Hematopoietic multipotent progenitor cell treated with erythropoietin and hydrocortisone succinate and interleukin-3 and kit ligand, for 8 days (in vitro differentiated cells): ENCODE results near the gene RITA1.

Experiments used
- DNase-seq: peaks from one replicate; pipeline ENCODE4 v3.0.0-alpha.2; 2015

The RITA1 gene

GRCh38 chr12:113180333-113180732, 5.2 kb upstream of the RITA1 start:
- DNase-seq = no peak

- DNase-seq = no peak
Measured at GRCh38 chr12:113181975-113182374, 3.5 kb upstream of the RITA1 start.

DNA sequence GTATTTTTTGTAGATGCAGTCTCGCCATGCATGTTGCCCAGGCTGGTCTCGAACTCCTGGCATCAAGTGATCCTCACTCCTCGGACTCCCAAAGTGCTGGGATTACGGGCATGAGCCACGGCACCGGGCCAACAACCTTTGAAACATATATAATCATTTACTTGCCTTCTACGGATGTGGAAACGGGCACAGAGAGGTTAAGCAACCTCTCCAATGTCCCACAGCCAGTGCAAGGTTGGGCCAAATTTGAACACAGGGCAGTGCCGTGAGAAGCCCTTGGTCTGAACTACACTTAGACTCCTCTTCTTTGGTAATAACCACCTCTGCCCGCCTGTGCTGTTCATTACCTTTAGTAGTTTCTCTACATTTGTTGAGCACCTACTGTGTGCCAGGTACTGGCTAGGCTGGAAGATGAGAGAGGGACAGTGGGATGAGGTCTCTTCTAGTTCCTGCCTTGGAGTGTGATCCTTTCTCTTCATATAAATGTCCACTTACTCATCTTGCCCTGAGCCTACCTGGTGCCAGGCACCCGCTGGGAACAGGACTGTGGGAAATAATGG, 2.4 kb upstream of the RITA1 start:
- no peak for DNase-seq

- no peak for DNase-seq
Measured at GRCh38 chr12:113184098-113184899, 1.2 kb upstream of the RITA1 start.

DNA sequence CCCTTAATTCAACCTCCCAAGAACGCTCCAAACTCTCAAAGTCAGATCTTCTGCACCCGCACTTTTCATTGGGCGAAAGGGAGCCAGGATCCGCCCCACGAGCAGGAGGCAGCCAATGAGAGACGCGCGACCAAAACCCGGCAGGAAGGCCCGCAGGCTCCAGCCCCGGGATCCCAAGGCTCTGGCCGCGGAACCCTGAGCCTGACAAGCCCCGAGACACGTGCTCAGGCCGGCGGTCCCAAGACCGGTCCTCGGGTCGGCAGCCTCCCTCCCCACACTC, 681 bp upstream of the RITA1 start:
- peak; percentile 94 for DNase-seq

DNA sequence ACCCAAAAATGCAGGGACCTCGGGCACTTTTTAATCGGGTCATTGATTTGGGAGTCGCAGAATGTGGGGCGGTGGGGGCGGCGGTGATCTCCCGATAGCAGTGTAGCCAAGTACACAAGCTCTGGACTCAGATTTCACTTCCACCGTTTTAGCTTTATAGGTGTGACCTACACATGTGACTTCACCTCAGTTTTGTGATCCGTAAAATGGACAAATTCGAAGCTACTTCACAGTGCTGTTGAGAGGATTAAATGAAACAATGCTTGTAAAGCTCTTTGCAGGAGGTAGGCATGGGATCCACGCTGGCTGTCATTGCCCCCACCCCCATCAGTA, 478 bp downstream of the RITA1 start:
- peak; percentile 57 for DNase-seq

GRCh38 chr12:113186666-113187325, 1.3 kb downstream of the RITA1 start:
- no peak for DNase-seq

GRCh38 chr12:113189361-113189760, 3.8 kb downstream of the RITA1 start:
- DNase-seq = no peak

- DNase-seq = peak; percentile 95
Measured at GRCh38 chr12:113190761-113191160, 5.2 kb downstream of the RITA1 start.

DNA sequence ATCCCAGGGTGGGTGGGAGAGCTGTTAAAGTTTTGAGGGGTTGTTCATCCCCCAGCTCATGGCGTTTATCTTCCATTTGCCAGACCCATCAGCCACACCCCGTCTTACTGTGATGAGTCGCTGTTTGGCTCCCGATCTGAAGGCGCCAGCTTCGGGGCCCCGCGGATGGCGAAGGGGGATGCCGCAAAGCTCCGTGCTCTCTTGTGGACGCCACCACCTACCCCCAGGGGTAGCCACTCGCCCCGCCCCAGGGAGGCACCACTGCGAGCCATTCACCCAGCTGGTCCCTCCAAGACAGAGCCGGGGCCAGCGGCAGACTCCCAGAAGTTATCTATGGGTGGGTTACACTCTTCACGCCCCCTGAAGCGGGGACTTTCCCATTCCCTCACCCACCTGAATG, 5.7 kb downstream of the RITA1 start:
- DNase-seq = peak; percentile 89

DNA sequence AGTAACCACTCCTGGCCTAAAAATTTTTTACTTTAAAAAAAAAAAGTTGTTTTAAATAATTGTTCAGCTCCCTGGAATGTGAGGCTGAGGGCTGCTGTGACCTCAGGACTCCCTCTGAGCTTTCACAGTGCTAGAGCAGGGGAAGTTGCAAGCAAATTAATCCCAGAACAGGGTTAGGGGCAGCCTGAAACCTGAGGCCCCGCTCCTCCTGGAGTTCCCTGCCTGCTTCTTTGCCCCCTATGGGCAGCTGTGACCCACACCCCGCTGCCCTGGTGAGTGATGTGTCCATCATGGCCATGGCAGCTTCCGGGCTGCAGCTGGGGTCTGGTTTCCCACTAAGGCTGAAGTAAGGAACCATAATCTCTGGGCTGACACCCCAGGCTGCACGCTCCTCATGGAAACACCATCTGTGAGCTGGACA, 9.5 kb downstream of the RITA1 start:
- DNase-seq = no peak

- no peak for DNase-seq
Measured at GRCh38 chr12:113195598-113195997, 10.1 kb downstream of the RITA1 start.

DNA sequence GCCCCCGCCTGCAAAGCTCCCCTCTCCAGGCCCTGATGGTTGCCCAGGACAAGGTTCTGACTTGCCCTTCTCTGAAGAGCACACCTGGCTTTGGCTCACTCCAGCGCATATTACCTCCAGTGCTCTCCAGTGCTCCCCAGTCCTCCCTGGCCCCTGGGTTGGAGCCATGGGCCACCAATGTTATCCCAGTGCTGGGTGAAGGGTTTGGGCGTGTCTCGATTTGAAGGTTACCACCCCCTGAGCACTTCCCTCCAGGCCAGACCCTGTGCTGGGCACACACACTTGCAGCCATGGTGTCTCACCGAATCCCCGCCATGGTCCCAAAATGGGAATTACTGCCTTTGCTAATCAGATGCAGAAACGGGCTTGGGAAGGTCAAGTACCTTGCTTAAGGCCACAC, 11.1 kb downstream of the RITA1 start:
- no peak for DNase-seq

DNA sequence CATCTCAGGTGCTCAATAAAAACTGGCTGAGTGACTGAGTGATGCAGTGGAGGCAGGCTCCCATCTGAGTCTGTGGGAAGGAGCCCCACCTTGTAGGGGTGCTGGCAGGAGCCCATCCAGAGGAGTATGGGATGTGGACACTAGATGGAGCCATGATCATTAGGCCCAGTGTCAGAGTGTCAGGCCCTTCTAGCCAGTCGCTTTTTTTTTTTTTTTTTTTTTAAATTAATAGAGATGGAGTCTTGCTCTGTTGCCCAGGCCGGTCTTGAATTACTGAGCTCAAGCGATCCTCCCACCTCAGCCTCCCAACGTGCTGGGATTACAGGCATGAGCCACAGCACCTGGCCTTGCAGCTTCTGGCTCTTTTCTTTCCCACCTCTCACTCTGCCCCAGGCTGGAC, 11.5 kb downstream of the RITA1 start:
- peak; percentile 89 for DNase-seq

DNA sequence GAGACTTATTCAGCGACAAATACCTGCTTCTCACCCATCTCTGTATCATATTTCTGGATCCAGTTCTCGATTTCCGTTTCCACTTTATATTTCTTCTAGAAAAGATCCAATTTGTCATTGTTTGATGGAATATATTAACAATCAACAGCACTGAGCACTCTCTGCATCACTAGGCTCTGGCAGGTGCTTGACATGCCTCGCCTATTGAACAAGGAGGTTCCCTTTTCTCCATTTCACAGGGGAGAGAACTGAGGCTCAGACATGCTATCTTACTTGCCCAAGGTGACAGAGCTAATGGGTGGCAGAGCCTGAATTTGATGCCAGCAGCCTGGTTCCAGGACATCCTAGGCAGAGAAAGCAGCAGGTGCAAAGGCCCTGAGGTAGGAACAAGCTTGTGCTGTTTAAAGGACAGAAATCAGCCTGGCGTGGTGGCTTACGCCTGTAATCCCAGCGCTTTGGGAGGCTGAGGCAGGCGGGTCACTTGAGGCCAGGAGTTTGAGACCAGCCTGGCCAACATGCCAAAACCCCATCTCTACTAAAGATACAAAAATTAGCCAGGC, 12.1 kb downstream of the RITA1 start:
- no peak for DNase-seq

DNA sequence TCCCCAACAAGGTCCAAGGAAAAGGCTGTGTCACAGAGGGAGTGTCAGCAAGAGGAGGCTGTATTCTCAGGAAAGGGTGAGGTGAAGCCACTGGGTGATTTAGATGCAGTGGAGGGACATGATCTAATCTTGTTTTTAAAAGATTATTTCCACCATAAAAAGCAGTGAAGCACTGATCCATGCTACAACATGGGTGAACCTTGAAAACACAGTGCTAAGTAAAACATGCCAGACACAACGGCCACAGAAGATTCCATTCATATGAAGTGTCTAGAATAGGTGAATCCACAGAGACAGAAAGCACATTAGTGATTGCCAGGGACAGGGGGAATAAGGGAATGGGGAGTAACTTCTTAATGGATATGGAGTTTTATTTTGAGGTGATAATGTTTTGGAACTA, 12.8 kb downstream of the RITA1 start:
- no peak for DNase-seq

- DNase-seq = no peak
Measured at GRCh38 chr12:113200021-113200797, 14.7 kb downstream of the RITA1 start.

- no peak for DNase-seq
Measured at GRCh38 chr12:113201187-113202177, 16.0 kb downstream of the RITA1 start.

GRCh38 chr12:113202300-113203075, 17.0 kb downstream of the RITA1 start:
- peak; percentile 36 for DNase-seq

- DNase-seq = peak; percentile 24
Measured at GRCh38 chr12:113203852-113204760, 18.6 kb downstream of the RITA1 start.
